HFF-Myc (cell line): ENCODE results near the gene RSF1.

Experiments
- DNase-seq: peaks from one replicate; pipeline ENCODE4 v3.0.0-alpha.2; 2011; ENCODE audit warnings: low read depth; ENCODE audit errors: extremely low read depth
- H3K4me3 ChIP-seq: replicated peaks from 2 replicates; pipeline ENCODE4 v1.5.1; 2011; ENCODE audit warnings: low read depth, mild to moderate bottlenecking, control low read depth, low read length
- CTCF ChIP-seq: IDR thresholded peaks from 2 replicates; pipeline ENCODE4 v1.5.1; 2012; ENCODE audit warnings: mild to moderate bottlenecking, low read depth, low read length, control low read depth; ENCODE audit errors: missing control alignments

RSF1 gene

GRCh38 chr11:77784572-77784971, 36.0 kb downstream of the RSF1 start:
- no peak for DNase-seq
- no peak for TF ChIP-seq CTCF
- H3K4me3 ChIP-seq, result no peak overlapping the region

- no peak for TF ChIP-seq CTCF
- H3K4me3 ChIP-seq, result no peak overlapping the region
- DNase-seq, result no peak
These were observed 37.5 kb downstream of the RSF1 start for GRCh38 chr11:77783025-77783424.

GRCh38 chr11:77779935-77780334, 40.6 kb downstream of the RSF1 start:
- DNase-seq, result peak; percentile 15
- H3K4me3 ChIP-seq, result no peak overlapping the region
- TF ChIP-seq CTCF, result no peak

- no peak for DNase-seq
- H3K4me3 ChIP-seq, result no peak overlapping the region
- TF ChIP-seq CTCF, result no peak
These were observed 42.0 kb downstream of the RSF1 start for GRCh38 chr11:77778549-77778948.

GRCh38 chr11:77778118-77778517, 42.4 kb downstream of the RSF1 start:
- TF ChIP-seq CTCF, result no peak
- no peak for DNase-seq
- no peak overlapping the region for H3K4me3 ChIP-seq

- H3K4me3 ChIP-seq, result no peak overlapping the region
- no peak for DNase-seq
- TF ChIP-seq CTCF, result no peak
These were observed 44.1 kb downstream of the RSF1 start for GRCh38 chr11:77776455-77776854.

- TF ChIP-seq CTCF, result no peak
- no peak overlapping the region for H3K4me3 ChIP-seq
- no peak for DNase-seq
These were observed 44.6 kb downstream of the RSF1 start for GRCh38 chr11:77775936-77776335.
